Activated naive CD8-positive, alpha-beta T cell treated with anti-CD3 and anti-CD28 coated beads, Interleukin-2, amount 50 U/mL, for 16 hours (primary cell): ENCODE results near the gene KCNH1.

Experiments
- DNase-seq: peaks from one replicate; pipeline ENCODE4 v3.0.0-alpha.2; 2020; ENCODE audit warnings: low read depth, low spot score

Gene KCNH1

GRCh38 chr1:210647406-210648333 lies 486.3 kb downstream of the KCNH1 start:
- no peak for DNase-seq

- no peak for DNase-seq
These were observed 487.7 kb downstream of the KCNH1 start for GRCh38 chr1:210646258-210646616.

GRCh38 chr1:210645582-210646257 lies 488.2 kb downstream of the KCNH1 start:
- DNase-seq = no peak

GRCh38 chr1:210641582-210641981 lies 492.4 kb downstream of the KCNH1 start:
- no peak for DNase-seq

- no peak for DNase-seq
These were observed 498.8 kb downstream of the KCNH1 start for GRCh38 chr1:210635108-210635507.

GRCh38 chr1:210633636-210634035 lies 500.3 kb downstream of the KCNH1 start:
- DNase-seq = no peak

GRCh38 chr1:210633140-210633539 lies 500.8 kb downstream of the KCNH1 start:
- DNase-seq = no peak

GRCh38 chr1:210631399-210631798 lies 502.5 kb downstream of the KCNH1 start:
- DNase-seq = no peak

- DNase-seq = no peak
These were observed 504.7 kb downstream of the KCNH1 start for GRCh38 chr1:210629276-210629675.

- no peak for DNase-seq
These were observed 506.2 kb downstream of the KCNH1 start for GRCh38 chr1:210627755-210628154.
